GM19455 (cell line): Measurements from ENCODE around the gene STK26.
"Not testable (repeated sequence)": the region's sequence is repeated elsewhere in the genome, so short reads cannot be mapped to it uniquely, and the experiment has no call there.

Experiments used
- ATAC-seq: cut with Tn5 transposase; IDR thresholded peaks from one replicate; pipeline ENCODE4 v1.9.1; 2021; ENCODE audit not compliant: unreplicated experiment

STK26 gene

GRCh38 chrX:132034648-132035047 lies 11.5 kb downstream of the STK26 start:
- peak; percentile 44 for ATAC-seq

- no peak for ATAC-seq
Observed at GRCh38 chrX:132037479-132037993, 14.4 kb downstream of the STK26 start.

GRCh38 chrX:132040066-132040465 lies 17.0 kb downstream of the STK26 start:
- no peak for ATAC-seq

- no peak for ATAC-seq
Observed at GRCh38 chrX:132041015-132041414, 17.9 kb downstream of the STK26 start.

- no peak for ATAC-seq
Observed at GRCh38 chrX:132043977-132044376, 20.9 kb downstream of the STK26 start.

- ATAC-seq = no peak
Observed at GRCh38 chrX:132044953-132045352, 21.9 kb downstream of the STK26 start.

GRCh38 chrX:132045456-132045855 lies 22.4 kb downstream of the STK26 start:
- ATAC-seq = no peak

- no peak for ATAC-seq
Observed at GRCh38 chrX:132046533-132046932, 23.4 kb downstream of the STK26 start.

GRCh38 chrX:132051778-132052177 lies 28.7 kb downstream of the STK26 start:
- not testable (repeated sequence) for ATAC-seq

GRCh38 chrX:132058050-132058449 lies 34.9 kb downstream of the STK26 start:
- ATAC-seq = no peak

GRCh38 chrX:132058975-132059374 lies 35.9 kb downstream of the STK26 start:
- no peak for ATAC-seq

GRCh38 chrX:132059973-132060540 lies 37.0 kb downstream of the STK26 start:
- no peak for ATAC-seq

- no peak for ATAC-seq
Observed at GRCh38 chrX:132063334-132063733, 40.2 kb downstream of the STK26 start.

- no peak for ATAC-seq
Observed at GRCh38 chrX:132063862-132064261, 40.8 kb downstream of the STK26 start.

- no peak for ATAC-seq
Observed at GRCh38 chrX:132068405-132068804, 45.3 kb downstream of the STK26 start.

- no peak for ATAC-seq
Observed at GRCh38 chrX:132071254-132071653, 48.2 kb downstream of the STK26 start.

- no peak for ATAC-seq
Observed at GRCh38 chrX:132077414-132077813, 54.3 kb downstream of the STK26 start.

GRCh38 chrX:132077912-132078311 lies 54.8 kb downstream of the STK26 start:
- no peak for ATAC-seq

GRCh38 chrX:132085786-132086185 lies 62.7 kb downstream of the STK26 start:
- no peak for ATAC-seq

- no peak for ATAC-seq
Observed at GRCh38 chrX:132086672-132087071, 63.6 kb downstream of the STK26 start.

- no peak for ATAC-seq
Observed at GRCh38 chrX:132088864-132089263, 65.8 kb downstream of the STK26 start.

GRCh38 chrX:132090403-132091159 lies 67.5 kb downstream of the STK26 start:
- no peak for ATAC-seq
